ENCODE data around the gene TNS1. TPM values are rescaled to one million over a fixed set of nuclear protein-coding genes. Genes with fewer than 3 reads are reported as not detected.

Gene TNS1
- total RNA-seq, 4 donors from 2014 or later = 23.1 to 156 (median 81.1) TPM

- no peaks in the 10 kb centered on the region for H3K9me3 ChIP-seq
- no peaks in the 10 kb centered on the region for H3K27me3 ChIP-seq
- peaks cover 0 to 42% (median 0%) of the 10 kb centered on the region in 3 donors for H3K36me3 ChIP-seq
- H3K27ac ChIP-seq = no peak overlapping the region
- peaks cover 0 to 4% (median 0%) of the 10 kb centered on the region in 4 donors for H3K4me1 ChIP-seq
- DNase-seq = no peak
- no peak overlapping the region for H3K4me3 ChIP-seq
- TF ChIP-seq CTCF (IDR thresholded peaks at IDR 0.05) = no peak
- TF ChIP-seq POLR2A (IDR thresholded peaks at IDR 0.05) = no peak
Measured at GRCh38 chr2:217872319-217872718, 130.5 kb downstream of the TNS1 start.

GRCh38 chr2:217870528-217871011 lies 132.2 kb downstream of the TNS1 start:
- no peaks in the 10 kb centered on the region for H3K27me3 ChIP-seq
- peaks cover 0 to 51% (median 0%) of the 10 kb centered on the region in 3 donors for H3K36me3 ChIP-seq
- TF ChIP-seq CTCF (IDR thresholded peaks at IDR 0.05) (no peak), POLR2A (IDR thresholded peaks at IDR 0.05) (no peak)
- DNase-seq = no peak
- H3K9me3 ChIP-seq = no peaks in the 10 kb centered on the region
- no peak overlapping the region for H3K4me3 ChIP-seq
- peaks cover 0 to 4% (median 0%) of the 10 kb centered on the region in 4 donors for H3K4me1 ChIP-seq
- no peak overlapping the region for H3K27ac ChIP-seq

GRCh38 chr2:217868911-217869334 lies 133.9 kb downstream of the TNS1 start:
- peaks cover 0 to 4% (median 0%) of the 10 kb centered on the region in 4 donors for H3K4me1 ChIP-seq
- H3K27me3 ChIP-seq = no peaks in the 10 kb centered on the region
- H3K9me3 ChIP-seq = no peaks in the 10 kb centered on the region
- peaks cover 0 to 55% (median 0%) of the 10 kb centered on the region in 3 donors for H3K36me3 ChIP-seq
- H3K4me3 ChIP-seq = no peak overlapping the region
- TF ChIP-seq CTCF (IDR thresholded peaks at IDR 0.05) (no peak), POLR2A (IDR thresholded peaks at IDR 0.05) (no peak)
- H3K27ac ChIP-seq = peak overlapping the region in 1 of 4 donors; percentile 18
- DNase-seq = no peak

- H3K27me3 ChIP-seq = no peaks in the 10 kb centered on the region
- H3K9me3 ChIP-seq = no peaks in the 10 kb centered on the region
- H3K4me3 ChIP-seq = no peak overlapping the region
- H3K4me1 ChIP-seq = peaks cover 0 to 4% (median 0%) of the 10 kb centered on the region in 4 donors
- no peak for DNase-seq
- H3K36me3 ChIP-seq = peaks cover 0 to 53% (median 0%) of the 10 kb centered on the region in 3 donors
- H3K27ac ChIP-seq = peak overlapping the region in 1 of 4 donors; percentile 22
- no peak for TF ChIP-seq CTCF (IDR thresholded peaks at IDR 0.05)
- no peak for TF ChIP-seq POLR2A (IDR thresholded peaks at IDR 0.05)
Measured at GRCh38 chr2:217868265-217868892, 134.4 kb downstream of the TNS1 start.

GRCh38 chr2:217866457-217866856 lies 136.3 kb downstream of the TNS1 start:
- Histone ChIP-seq H3K9me3 (no peaks in the 10 kb centered on the region), H3K27ac (no peak overlapping the region), H3K4me1 (peaks cover 0 to 4% (median 0%) of the 10 kb centered on the region in 4 donors), H3K27me3 (no peaks in the 10 kb centered on the region), H3K36me3 (peaks cover 0 to 57% (median 0%) of the 10 kb centered on the region in 3 donors), H3K4me3 (no peak overlapping the region)
- TF ChIP-seq CTCF (IDR thresholded peaks at IDR 0.05) = no peak
- no peak for TF ChIP-seq POLR2A (IDR thresholded peaks at IDR 0.05)
- DNase-seq = peak in 1 of 3 donors; percentile 34

All from Peyer's patch (tissue), 4 donors.